GM18517 (cell line): ENCODE measurements around the gene CASKIN1.
A peak's percentile ranks its signal among the peaks of the same experiment; 100 is the strongest.

ENCODE experiments used
- ATAC-seq: cut with Tn5 transposase; IDR thresholded peaks from one replicate; pipeline ENCODE4 v1.9.1; 2021; ENCODE audit warnings: mild to moderate bottlenecking, moderate library complexity; ENCODE audit not compliant: unreplicated experiment

CASKIN1 gene

GRCh38 chr16:2157480-2158261 lies 38.7 kb downstream of the CASKIN1 start:
- ATAC-seq, result no peak

DNA sequence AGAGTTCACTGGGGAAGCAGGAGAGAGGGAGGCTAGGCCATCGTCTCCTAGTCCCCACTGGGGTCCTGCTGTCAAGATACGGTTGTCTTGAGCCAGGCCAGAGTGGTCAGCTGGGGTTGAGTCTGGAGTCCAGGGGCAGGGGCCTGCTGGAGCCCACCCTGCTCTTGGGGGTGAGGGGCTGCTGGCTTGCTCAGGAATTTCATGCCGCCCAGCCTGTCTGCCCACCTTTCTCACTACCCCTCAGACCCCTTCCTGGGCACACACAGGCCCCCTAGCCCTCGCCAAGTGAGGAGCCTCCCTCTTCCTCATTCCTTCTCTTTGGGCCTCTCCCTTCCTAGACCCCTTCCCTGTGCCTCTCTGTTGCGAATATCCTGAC lies 39.6 kb downstream of the CASKIN1 start:
- no peak for ATAC-seq

DNA sequence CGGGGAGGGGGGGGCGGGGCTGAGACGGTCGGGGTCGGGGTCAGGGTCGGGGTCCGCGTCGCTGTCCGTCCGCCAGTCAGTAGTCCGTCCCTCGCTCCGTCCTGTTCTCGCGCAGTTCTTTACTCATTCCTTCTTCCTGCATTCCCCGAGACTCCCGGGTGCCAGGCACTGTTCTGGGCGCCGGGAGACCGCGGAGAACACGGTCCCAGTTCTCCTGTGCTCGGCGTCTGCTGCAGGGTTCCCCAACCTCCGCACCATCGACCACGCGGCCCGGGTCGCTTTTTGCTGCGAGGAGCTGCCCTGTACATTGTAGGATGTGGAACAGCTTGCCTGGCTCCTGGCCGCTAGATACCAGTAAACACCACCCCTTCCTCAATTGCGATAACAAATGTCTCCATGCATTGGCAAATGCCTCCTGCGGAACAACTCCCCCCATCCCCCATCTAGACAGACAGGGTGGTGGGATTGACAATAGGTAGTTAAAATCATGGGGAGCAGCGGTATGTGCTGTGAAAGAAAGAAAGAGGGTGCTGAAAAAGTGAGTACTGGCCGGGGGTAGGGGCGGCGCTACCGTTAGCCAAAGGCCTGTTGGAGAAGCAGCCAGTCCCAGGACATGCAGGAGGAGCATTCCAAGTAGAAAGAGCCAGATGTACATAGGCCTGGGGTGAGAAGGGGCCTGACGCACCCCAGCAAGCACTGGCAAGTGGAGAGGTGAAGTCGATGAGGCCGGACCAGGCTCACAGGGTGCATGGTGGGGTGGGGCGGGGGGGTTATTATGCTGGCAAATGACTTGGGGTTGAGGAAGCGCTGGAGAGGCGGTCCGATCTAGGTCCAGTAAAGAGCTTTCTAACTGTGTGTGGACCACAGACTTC lies 40.2 kb downstream of the CASKIN1 start:
- no peak for ATAC-seq

GRCh38 chr16:2155091-2155950 lies 41.1 kb downstream of the CASKIN1 start, which contains the start of gene TRAF7:
Gene TRAF7, plus strand, starts transcription at chr16:2155782. Its CDS starts 8,139 bp downstream, at chr16:2163921.
- peak; percentile 92 for ATAC-seq

DNA sequence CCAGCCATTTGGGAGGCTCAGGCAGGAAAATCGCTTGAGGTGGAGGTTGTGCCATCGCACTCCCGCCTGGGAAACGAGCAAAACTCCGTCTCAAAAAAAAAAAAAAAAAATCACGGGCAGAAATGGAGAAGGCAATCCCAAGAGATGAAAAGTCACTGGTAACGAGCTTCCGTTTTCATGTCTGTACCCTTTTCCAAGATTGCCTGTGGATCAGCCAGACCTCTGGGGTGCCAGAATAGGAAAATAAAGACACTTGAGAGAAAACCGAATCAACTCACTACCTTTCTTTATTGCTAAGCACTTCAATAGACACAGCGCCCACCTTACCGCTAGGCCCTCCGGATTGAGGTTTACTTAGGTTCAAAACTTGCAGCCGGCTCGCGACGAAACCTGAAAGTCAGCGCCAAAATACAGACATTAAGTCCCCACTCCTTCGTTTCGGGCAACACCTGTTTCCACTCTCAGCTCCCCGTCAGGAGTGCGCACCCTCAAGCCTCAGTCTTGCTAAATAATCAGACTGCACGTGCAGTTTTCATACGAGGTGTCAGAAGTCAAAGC lies 41.8 kb downstream of the CASKIN1 start:
- no peak for ATAC-seq

DNA sequence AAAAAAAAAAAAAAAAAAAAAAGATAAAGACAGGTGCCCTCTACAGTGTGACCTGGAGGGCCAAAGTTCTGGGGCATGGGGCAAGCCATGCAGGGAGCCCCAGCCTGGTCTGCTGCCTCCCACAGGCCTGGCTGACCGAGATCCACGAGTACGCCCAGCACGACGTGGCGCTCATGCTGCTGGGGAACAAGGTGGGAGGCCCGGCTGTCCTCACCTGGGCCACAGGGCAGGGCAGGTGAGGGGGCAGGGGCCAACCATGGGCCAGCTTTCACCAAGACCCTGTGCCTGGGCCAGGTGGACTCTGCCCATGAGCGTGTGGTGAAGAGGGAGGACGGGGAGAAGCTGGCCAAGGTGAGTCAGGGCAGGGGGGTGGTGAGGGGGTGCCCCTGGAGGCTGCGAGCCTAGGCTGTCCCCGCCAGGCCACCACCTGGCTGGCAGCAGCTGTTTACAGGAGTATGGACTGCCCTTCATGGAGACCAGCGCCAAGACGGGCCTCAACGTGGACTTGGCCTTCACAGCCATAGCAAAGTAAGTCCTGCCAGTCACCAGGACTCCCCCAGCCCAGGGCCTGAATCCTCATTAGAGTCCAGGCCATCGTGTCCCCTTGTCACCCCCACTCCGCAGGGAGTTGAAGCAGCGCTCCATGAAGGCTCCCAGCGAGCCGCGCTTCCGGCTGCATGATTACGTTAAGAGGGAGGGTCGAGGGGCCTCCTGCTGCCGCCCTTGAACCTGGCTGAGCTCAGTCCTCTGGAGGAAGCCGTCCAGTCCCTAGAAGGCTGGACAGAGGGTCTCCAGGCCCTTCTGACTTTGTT lies 43.5 kb downstream of the CASKIN1 start:
- ATAC-seq, result no peak

GRCh38 chr16:2151188-2152091 lies 45.0 kb downstream of the CASKIN1 start:
- no peak for ATAC-seq

DNA sequence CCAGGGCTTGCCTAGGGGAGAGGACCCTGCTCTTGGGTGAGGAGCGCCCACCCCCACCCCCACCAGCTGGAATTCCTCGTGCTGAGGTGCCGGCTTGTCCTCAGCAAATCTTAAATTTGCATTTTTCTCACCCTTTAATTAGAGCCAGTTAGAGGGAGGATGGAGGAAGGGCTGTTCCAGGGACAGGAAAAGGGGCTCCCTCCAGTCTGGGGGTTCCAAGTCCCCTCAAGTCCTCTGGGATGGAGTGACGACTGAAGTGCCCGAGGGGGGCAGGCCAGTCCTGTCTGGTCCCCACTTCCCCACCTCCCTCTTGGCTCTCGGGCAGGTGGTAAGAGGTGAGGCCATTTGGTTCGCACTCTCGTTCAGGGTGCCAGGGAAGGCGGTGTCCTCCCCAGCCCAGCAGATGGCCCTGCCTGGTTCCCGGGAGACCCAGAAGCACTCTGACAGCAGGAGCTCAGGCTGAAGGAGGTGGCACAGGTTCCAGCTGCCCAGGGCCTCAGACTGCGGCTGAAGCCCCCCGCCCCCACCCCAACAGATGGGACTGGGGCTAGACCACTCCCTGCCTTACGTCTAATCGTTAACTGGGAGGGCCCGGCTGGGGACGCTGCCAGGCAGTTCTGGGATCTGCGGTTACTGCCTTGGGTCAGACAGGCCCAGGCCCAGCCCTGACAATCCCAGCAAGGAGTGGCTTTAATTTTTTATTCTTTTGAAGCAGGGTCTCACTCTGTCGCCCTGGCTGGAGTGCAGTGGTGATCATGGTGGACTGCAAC lies 45.8 kb downstream of the CASKIN1 start:
- no peak for ATAC-seq

DNA sequence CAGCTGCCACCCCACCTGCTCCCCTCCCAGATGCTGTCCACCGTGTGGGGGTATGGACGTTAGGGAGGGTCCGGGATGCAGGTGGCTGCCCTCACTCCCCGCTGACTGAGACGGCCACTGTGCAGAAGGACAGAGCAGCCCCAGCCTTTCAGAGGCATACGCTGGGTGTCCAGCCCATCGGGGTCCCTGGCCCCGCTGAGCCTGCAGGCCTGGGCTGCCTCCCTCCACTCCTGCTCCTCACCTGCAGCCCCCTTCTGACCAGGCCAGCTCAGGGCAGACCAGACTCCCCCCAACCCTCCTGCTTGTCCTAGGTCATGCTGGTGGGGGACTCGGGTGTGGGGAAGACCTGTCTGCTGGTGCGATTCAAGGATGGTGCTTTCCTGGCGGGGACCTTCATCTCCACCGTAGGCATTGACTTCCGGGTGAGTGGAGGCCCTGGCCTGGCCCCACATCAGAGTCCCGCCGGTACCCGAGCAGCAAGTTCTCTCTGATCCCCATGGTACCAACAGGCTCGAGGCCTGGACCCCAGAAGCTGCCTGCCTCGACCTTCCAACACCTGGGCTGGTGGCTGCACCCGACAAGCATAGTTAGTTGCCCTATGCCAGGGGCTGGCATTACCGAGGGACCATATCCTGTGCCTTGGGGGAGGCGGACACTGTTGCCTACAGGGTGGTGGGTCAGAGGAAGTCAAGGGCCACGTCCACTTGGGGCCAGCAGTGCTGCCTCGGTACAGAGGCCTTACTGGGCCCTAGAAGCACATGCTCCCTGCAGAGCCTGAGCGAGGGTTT lies 46.6 kb downstream of the CASKIN1 start:
- no peak for ATAC-seq

GRCh38 chr16:2148714-2149629 lies 47.4 kb downstream of the CASKIN1 start:
- no peak for ATAC-seq

GRCh38 chr16:2147981-2148671 lies 48.3 kb downstream of the CASKIN1 start, which contains the start of gene RAB26:
Gene RAB26, plus strand, starts transcription at chr16:2148625. Its CDS starts 159 bp downstream, at chr16:2148784.
- ATAC-seq, result no peak

GRCh38 chr16:2147378-2147777 lies 49.0 kb downstream of the CASKIN1 start:
- no peak for ATAC-seq

- ATAC-seq, result no peak
Observed at GRCh38 chr16:2145843-2146242, 50.6 kb downstream of the CASKIN1 start.

GRCh38 chr16:2143878-2144485 lies 52.4 kb downstream of the CASKIN1 start:
- no peak for ATAC-seq
